Measurements from ENCODE around the gene BST1.

- TF ChIP-seq CTCF (IDR thresholded peaks at IDR 0.05; ENCODE audit: control extremely low read depth in 1 of 3, insufficient read depth in 1 of 3, low read depth in 1 of 3, low read length in 3 of 3) (no peak), GABPA (IDR thresholded peaks at IDR 0.05; ENCODE audit: borderline replicate concordance, insufficient read depth, low read length) (no peak), EGR1 (IDR thresholded peaks at IDR 0.05; ENCODE audit: borderline replicate concordance, low read depth, low read length) (no peak), NRF1 (IDR thresholded peaks at IDR 0.05; ENCODE audit: low read depth, low read length) (no peak), TAF7 (optimal IDR thresholded peaks at IDR 0.05; ENCODE audit: borderline replicate concordance, low read depth, low read length) (no peak)
Measured at GRCh38 chr4:15718465-15718864, 15.6 kb downstream of the BST1 start.
